Mucosa of rectum (tissue), 2 donors: Measurements from ENCODE around the gene HBEGF.

Source experiments
- H3K27ac ChIP-seq, 2 donors: one replicate each; pipeline ENCODE4 v1.7.0; 2013; ENCODE audit warnings: inconsistent platforms in 2 of 2, low read depth in 2 of 2, low read length in 2 of 2
- H3K27me3 ChIP-seq, 2 donors: one replicate each; pipeline ENCODE4 v1.7.0; 2013; ENCODE audit warnings: low read length in 2 of 2; ENCODE audit not compliant: control insufficient read depth in 2 of 2, insufficient read depth in 2 of 2
- H3K36me3 ChIP-seq, 2 donors: one replicate each; pipeline ENCODE4 v1.7.0; 2013; ENCODE audit warnings: low read length in 2 of 2; ENCODE audit not compliant: control insufficient read depth in 2 of 2, insufficient read depth in 2 of 2
- H3K4me1 ChIP-seq, 2 donors: one replicate each; pipeline ENCODE4 v1.7.0; 2013; ENCODE audit warnings: low read length in 2 of 2, mild to moderate bottlenecking in 1 of 2; ENCODE audit not compliant: control insufficient read depth in 2 of 2, insufficient read depth in 2 of 2
- H3K4me3 ChIP-seq, 2 donors: one replicate each; pipeline ENCODE4 v1.7.0; 2013; ENCODE audit warnings: low read length in 2 of 2
- H3K9ac ChIP-seq, 2 donors: one replicate each; pipeline ENCODE4 v1.7.0; 2013; ENCODE audit warnings: low read length in 2 of 2, low read depth in 1 of 2, mild to moderate bottlenecking in 1 of 2
- H3K9me3 ChIP-seq, 2 donors: one replicate each; pipeline ENCODE4 v1.7.0; 2013; ENCODE audit warnings: low read length in 2 of 2; ENCODE audit not compliant: control insufficient read depth in 2 of 2
- donor health status: healthy.
- donor health status: Normal muscosa, but diverticular disease.

HBEGF gene

DNA sequence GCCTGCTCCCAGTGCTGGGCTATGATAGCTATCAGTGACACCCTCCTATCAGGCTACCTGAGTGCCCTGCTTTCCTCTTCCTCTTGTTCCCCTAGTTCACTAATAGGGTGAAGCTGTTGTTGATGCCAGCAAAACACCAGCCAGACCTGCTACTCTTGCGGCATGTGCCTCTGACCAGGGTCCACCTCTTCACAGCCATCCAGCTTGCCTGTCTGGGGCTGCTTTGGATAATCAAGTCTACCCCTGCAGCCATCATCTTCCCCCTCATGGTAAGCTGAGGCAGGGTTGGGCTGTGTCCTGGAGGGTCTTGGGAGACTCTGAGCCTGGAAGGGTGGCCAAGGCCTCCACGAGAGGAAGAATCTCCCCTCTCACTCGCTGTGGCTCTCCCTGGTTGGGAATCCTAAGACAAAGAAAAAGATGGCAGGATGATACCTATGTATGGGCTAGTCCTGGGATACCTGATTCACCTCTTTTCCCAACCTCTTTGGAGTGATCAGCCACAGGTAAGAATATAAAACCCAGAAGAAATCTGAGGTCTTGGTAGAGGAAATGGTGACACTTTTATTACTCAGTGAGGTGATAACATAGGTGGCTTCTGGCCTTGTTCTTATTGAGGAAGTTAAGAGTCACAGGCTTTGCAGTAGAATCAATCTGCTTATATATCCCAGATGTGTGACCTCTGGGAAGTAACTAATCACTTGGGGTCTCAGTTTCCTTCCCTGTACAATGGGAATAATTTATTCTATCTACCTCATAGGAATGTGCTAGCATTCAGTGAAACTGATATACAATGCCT, 25.2 kb upstream of the HBEGF start:
- Histone ChIP-seq H3K4me1 (peaks cover 19 to 36% of the 10 kb centered on the region in 2 donors), H3K4me3 (no peak overlapping the region), H3K36me3 (no peaks in the 10 kb centered on the region), H3K27me3 (no peaks in the 10 kb centered on the region), H3K9ac (no peak overlapping the region), H3K9me3 (no peaks in the 10 kb centered on the region), H3K27ac (peak overlapping the region; percentile 64 to 67)

DNA sequence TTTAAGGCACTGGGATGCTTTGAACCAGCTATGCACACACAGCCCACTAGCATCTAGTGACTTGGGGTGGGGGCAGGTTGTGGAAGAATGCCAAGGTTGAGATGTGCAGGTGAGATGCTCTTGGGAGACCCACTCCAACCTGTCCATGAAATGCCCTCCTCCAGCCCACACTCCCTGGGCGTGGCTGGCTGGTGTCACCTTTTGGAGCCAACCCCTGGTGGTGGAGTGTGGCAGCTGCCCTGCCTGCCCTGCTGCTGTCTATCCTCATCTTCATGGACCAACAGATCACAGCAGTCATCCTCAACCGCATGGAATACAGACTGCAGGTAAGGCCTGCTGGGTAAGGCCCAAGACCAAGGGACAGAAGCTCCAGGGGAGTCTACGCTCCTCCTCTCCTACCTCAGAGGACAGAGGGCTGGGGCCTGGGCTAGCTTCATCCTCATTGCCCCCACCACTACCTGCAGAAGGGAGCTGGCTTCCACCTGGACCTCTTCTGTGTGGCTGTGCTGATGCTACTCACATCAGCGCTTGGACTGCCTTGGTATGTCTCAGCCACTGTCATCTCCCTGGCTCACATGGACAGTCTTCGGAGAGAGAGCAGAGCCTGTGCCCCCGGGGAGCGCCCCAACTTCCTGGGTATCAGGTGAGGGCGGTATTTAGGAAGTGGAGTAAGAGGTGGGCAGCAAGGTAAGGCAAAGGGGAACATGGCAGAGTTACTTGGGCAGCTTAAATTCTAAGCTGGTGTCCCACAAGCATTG, 21.0 kb upstream of the HBEGF start:
- H3K27ac ChIP-seq, result peak overlapping the region; percentile 16 to 34
- no peak overlapping the region for H3K9ac ChIP-seq
- no peaks in the 10 kb centered on the region for H3K36me3 ChIP-seq
- H3K27me3 ChIP-seq, result no peaks in the 10 kb centered on the region
- no peaks in the 10 kb centered on the region for H3K9me3 ChIP-seq
- H3K4me1 ChIP-seq, result peaks cover 21 to 43% of the 10 kb centered on the region in 2 donors
- H3K4me3 ChIP-seq, result no peak overlapping the region

DNA sequence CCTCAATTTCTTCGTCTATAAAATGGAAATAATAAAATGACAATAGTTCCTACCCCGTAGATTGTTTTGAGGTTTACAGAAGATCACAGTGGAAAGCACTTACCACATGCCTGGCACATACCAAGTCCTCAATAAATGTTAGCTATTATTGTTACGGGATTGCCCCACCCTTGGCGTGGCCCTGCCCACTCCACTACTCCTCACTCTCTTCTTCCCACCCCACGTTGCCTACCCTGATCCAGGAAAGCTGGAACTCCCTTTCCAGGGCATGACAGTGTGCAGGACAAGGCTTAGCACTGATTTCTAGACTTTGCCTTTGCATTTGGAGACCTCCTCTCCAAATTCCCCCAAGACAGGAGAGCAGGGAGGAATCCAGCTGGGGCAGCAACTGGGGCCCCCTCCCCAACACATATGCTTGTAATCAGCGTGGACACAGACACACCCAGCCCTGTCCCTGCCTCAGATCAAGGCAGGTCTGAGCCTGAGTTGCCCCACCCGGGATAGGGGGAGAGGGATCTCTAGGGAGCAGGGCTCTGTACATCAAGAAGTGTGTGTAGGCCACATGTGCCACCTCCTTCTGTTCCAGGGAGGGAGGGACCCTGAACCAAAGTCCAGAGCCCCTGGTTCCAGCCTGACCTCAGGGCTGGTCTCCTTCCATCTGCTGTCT, 20.3 kb upstream of the HBEGF start:
- H3K9me3 ChIP-seq, result no peaks in the 10 kb centered on the region
- H3K36me3 ChIP-seq, result no peaks in the 10 kb centered on the region
- H3K4me3 ChIP-seq, result no peak overlapping the region
- H3K27me3 ChIP-seq, result no peaks in the 10 kb centered on the region
- no peak overlapping the region for H3K9ac ChIP-seq
- peaks cover 16 to 38% of the 10 kb centered on the region in 2 donors for H3K4me1 ChIP-seq
- peak overlapping the region; percentile 16 to 34 for H3K27ac ChIP-seq

DNA sequence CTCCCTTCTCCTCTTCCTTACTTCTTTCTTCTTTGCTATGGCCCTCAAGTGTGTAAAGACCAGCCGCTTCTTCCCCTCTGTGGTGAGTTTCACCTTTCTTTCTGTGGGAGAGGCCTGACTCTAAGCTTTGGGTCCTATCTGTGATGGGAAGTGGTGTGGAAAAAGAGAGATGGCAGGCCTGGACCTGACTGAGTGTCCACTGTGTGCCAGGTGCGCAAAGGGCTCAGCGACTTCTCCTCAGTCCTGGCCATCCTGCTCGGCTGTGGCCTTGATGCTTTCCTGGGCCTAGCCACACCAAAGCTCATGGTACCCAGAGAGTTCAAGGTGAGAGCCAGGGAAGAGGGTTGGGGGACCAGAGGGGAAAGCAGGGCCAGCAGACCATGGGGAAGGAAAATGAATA, 19.5 kb upstream of the HBEGF start:
- Histone ChIP-seq H3K4me3 (no peak overlapping the region), H3K27ac (peak overlapping the region; percentile 16 to 29), H3K36me3 (no peaks in the 10 kb centered on the region), H3K4me1 (peaks cover 11 to 32% of the 10 kb centered on the region in 2 donors), H3K9ac (no peak overlapping the region), H3K27me3 (no peaks in the 10 kb centered on the region), H3K9me3 (no peaks in the 10 kb centered on the region)

- Histone ChIP-seq H3K4me1 (peaks cover 11 to 28% of the 10 kb centered on the region in 2 donors), H3K36me3 (no peaks in the 10 kb centered on the region), H3K27me3 (no peaks in the 10 kb centered on the region), H3K4me3 (no peak overlapping the region), H3K9me3 (no peaks in the 10 kb centered on the region), H3K27ac (peak overlapping the region in 1 of 2 donors; percentile 29), H3K9ac (no peak overlapping the region)
These were observed 18.9 kb upstream of the HBEGF start for GRCh38 chr5:140365282-140365681.

GRCh38 chr5:140364472-140364765, 18.0 kb upstream of the HBEGF start:
- no peak overlapping the region for H3K27ac ChIP-seq
- H3K36me3 ChIP-seq, result no peaks in the 10 kb centered on the region
- H3K9me3 ChIP-seq, result no peaks in the 10 kb centered on the region
- H3K4me1 ChIP-seq, result peaks cover 11 to 28% of the 10 kb centered on the region in 2 donors
- H3K4me3 ChIP-seq, result no peak overlapping the region
- H3K9ac ChIP-seq, result no peak overlapping the region
- no peaks in the 10 kb centered on the region for H3K27me3 ChIP-seq

- peak overlapping the region; percentile 32 to 58 for H3K9ac ChIP-seq
- no peak overlapping the region for H3K27ac ChIP-seq
- H3K4me3 ChIP-seq, result peak overlapping the region; percentile 65 to 66
- no peaks in the 10 kb centered on the region for H3K9me3 ChIP-seq
- no peaks in the 10 kb centered on the region for H3K27me3 ChIP-seq
- H3K4me1 ChIP-seq, result peaks cover 11 to 27% of the 10 kb centered on the region in 2 donors
- no peaks in the 10 kb centered on the region for H3K36me3 ChIP-seq
These were observed 17.4 kb upstream of the HBEGF start for GRCh38 chr5:140363631-140364471.

DNA sequence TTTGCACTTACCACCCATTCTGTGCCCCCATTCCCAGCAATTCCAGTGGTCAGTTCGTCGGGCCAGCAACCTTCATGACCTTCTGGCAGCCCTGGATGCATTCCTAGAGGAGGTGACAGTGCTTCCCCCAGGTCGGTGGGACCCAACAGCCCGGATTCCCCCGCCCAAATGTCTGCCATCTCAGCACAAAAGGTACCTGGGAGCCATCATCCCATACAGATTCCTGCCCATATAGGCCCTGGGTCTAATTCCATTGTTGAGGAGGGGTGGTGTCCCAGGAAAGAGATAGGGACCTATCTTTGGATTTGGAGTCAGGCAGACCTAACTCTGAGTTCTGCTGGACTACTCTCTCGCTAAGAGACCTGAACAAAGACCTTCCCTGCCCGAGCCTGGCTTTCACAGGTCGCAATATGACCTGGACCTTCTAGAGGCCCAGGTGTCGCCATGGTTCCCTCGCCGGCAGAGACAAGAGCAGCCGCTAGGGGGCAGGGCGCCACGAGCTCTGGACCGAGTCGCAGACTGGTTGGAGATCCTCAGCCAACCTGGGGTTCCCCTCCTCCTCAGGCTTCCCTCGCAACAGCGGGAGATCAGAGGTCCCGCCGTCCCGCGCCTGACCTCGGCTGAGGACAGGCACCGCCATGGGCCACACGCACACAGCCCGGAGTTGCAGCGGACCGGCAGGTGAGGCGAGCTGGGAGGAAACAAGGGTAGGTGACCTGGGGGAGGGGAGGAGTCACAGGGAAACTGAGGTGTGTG, 16.6 kb upstream of the HBEGF start:
- Histone ChIP-seq H3K27me3 (no peaks in the 10 kb centered on the region), H3K9me3 (no peaks in the 10 kb centered on the region), H3K9ac (peak overlapping the region; percentile 32 to 58), H3K36me3 (no peaks in the 10 kb centered on the region), H3K4me1 (peaks cover 11 to 29% of the 10 kb centered on the region in 2 donors), H3K4me3 (peak overlapping the region; percentile 65 to 66), H3K27ac (no peak overlapping the region)

DNA sequence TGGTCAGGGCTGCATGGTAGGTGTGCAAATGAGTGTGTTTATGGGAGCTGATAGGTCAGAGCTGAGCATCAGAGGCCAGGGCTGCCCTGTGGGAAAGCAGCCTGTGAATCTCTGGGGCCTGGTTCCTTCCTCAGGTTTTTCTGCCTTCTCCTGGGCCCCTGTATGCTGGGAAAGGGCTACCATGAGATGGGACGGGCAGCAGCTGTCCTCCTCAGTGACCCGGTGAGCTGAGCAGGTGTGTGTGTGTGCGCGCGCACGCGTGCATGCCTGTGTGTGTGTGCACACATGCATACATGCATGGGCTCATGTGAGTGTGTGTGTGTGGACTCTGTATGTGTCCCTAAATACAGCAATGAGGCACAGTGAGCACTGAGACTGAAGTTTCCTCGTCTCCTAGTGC, 15.9 kb upstream of the HBEGF start:
- no peaks in the 10 kb centered on the region for H3K36me3 ChIP-seq
- H3K9ac ChIP-seq, result no peak overlapping the region
- H3K4me3 ChIP-seq, result no peak overlapping the region

More for the DNA sequence above, 15.9 kb upstream of the HBEGF start:
- Histone ChIP-seq H3K4me1 (peaks cover 8 to 31% of the 10 kb centered on the region in 2 donors), H3K9me3 (no peaks in the 10 kb centered on the region), H3K27me3 (no peaks in the 10 kb centered on the region), H3K27ac (no peak overlapping the region)
